Ascending aorta (tissue), 2 donors: ENCODE results near the gene SPPL2C. TPM values are rescaled to one million over a fixed set of nuclear protein-coding genes. Genes with fewer than 3 reads are reported as not detected.

Experiments used
- DNase-seq, 2 donors: peaks; one replicate each; pipeline ENCODE4 v3.0.0-alpha.2; 2019; ENCODE audit warnings: low spot score in 2 of 2
- H3K27ac ChIP-seq, 2 donors: fragments of 200-600 bp; sonication (generic); one replicate each; pipeline ENCODE4 v1.5.1; 2016 to 2017; ENCODE audit warnings: mild to moderate bottlenecking in 1 of 2
- H3K27me3 ChIP-seq: fragments of 200-600 bp; sonication (generic); one replicate; pipeline ENCODE4 v1.5.1; 2017
- H3K36me3 ChIP-seq, 2 donors: fragments of 200-600 bp; sonication (generic); one replicate each; pipeline ENCODE4 v1.5.1; 2016
- H3K4me1 ChIP-seq, 2 donors: fragments of 200-600 bp; sonication (generic); one replicate each; pipeline ENCODE4 v1.5.1; 2016 to 2017; ENCODE audit warnings: mild to moderate bottlenecking in 1 of 2
- H3K4me3 ChIP-seq, 2 donors: fragments of 200-600 bp; sonication (generic); one replicate each; pipeline ENCODE4 v1.5.1; 2016 to 2017; ENCODE audit warnings: mild to moderate bottlenecking in 1 of 2
- H3K9me3 ChIP-seq, 2 donors: fragments of 200-600 bp; sonication (generic); one replicate each; pipeline ENCODE4 v1.5.1; 2016
- CTCF ChIP-seq, 3 experiments: fragments of 200-600 bp in 2 of 3; fragments of 450-650 bp in 1 of 3; sonication (generic) in 2 of 3; IDR thresholded peaks; one replicate each; pipeline ENCODE4 v1.5.1; 2016 to 2019; ENCODE audit warnings: antibody characterized with exemption in 3 of 3, mild to moderate bottlenecking in 1 of 3, moderate library complexity in 1 of 3
- intact Hi-C: fragments of 100-400 bp; cut with DNase I; formaldehyde crosslinking; loops from one replicate; pipeline ENCODE4 v1.15.1; 2023
- total RNA-seq: library from RNA; depleted of rRNA; stranded (reverse); fragments of >200 nt; gene quantifications from one replicate; pipeline ENCODE4 v1.1.0, GENCODE V29; 2016

The SPPL2C gene
- total RNA-seq, 1 donor from 2014 or later = not detected

GRCh38 chr17:45895304-45895968 is 50.8 kb downstream of the SPPL2C start:
- Histone ChIP-seq H3K9me3 (no peaks in the 10 kb centered on the region), H3K4me1 (peaks cover 6 to 25% of the 10 kb centered on the region in 2 donors), H3K36me3 (no peaks in the 10 kb centered on the region), H3K27ac (no peak overlapping the region), H3K4me3 (peak overlapping the region; percentile 70 to 84), H3K27me3 (peaks cover 6% of the 10 kb centered on the region)
- no peak for DNase-seq
- intact Hi-C loops = loop anchor here (5.0 kb wide), 1 partner anchor 47 kb away; no protein-coding TSS in a partner anchor
- TF ChIP-seq CTCF (IDR thresholded peaks at IDR 0.05) = no peak

GRCh38 chr17:45895969-45896785 is 51.5 kb downstream of the SPPL2C start:
- no peak overlapping the region for H3K27ac ChIP-seq
- H3K9me3 ChIP-seq = no peaks in the 10 kb centered on the region
- H3K4me3 ChIP-seq = peak overlapping the region; percentile 70 to 84
- no peaks in the 10 kb centered on the region for H3K36me3 ChIP-seq
- peaks cover 6 to 25% of the 10 kb centered on the region in 2 donors for H3K4me1 ChIP-seq
- peaks cover 6% of the 10 kb centered on the region for H3K27me3 ChIP-seq
- no peak for TF ChIP-seq CTCF (IDR thresholded peaks at IDR 0.05)
- intact Hi-C loops = loop anchor here (5.0 kb wide), 1 partner anchor 46 kb away; no protein-coding TSS in a partner anchor
- no peak for DNase-seq

Other genes with a start within 250 kb of the SPPL2C start
- not detected for gene CRHR1, start 60.6 kb upstream of the SPPL2C start, total RNA-seq
- 0.32 TPM for gene MAPT, start 49.7 kb downstream of the SPPL2C start, total RNA-seq
- gene STH, start 154.4 kb downstream of the SPPL2C start, total RNA-seq = not detected